ENCODE data around the gene MRPS9. TPM values are rescaled to one million over a fixed set of nuclear protein-coding genes. Genes with fewer than 3 reads are reported as not detected.

Gene MRPS9
- total RNA-seq, 1 experiment from 2014 or later = 22.1 TPM

- DNase-seq (ENCODE audit: low read depth) = no peak
Measured at GRCh38 chr2:105078906-105079495, 41.1 kb downstream of the MRPS9 start.

DNA sequence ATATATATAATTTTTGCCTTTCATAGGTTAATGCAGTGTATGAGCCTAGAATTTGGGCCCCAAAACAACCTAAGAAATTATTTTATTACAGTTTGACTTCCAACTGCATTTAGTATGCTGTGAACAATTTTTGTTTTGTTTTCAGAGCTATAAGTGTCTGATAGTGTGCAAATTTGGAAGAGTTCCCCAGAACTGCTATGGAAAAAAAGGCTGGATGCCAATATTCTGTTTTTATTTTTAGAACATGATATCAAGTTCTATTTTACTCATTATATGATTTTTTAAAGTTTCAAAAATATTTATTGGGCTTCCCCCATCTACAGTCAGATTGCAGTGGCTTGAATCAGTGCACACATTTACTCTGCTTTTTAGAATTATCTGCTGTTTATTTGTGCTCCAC, 42.6 kb downstream of the MRPS9 start:
- no peak for DNase-seq (ENCODE audit: low read depth)

GRCh38 chr2:105081006-105081601, 43.2 kb downstream of the MRPS9 start:
- peak; percentile 36 for DNase-seq (ENCODE audit: low read depth)

- no peak for DNase-seq (ENCODE audit: low read depth)
Measured at GRCh38 chr2:105082107-105082506, 44.2 kb downstream of the MRPS9 start.

GRCh38 chr2:105085525-105085924, 47.7 kb downstream of the MRPS9 start:
- DNase-seq (ENCODE audit: low read depth) = peak; percentile 12

DNA sequence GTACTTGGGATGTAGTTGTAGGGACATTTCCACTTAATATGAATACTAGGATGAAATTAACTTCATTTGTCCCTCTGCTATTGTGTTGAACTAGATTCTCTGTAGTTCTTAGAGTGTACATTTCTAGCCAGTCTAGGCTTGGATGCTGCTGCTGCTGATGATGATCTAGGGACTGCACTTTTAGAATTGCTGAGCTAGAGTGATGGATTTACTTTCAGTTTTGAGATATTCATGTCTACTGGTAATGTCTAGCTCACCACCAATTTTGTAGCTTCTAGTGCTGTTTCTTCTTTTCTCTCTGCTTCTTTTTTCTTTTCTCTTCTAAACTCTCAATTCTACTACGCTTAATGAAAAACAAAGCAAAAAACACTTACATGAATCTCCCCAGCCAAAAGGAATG, 49.4 kb downstream of the MRPS9 start:
- DNase-seq (ENCODE audit: low read depth) = no peak

GRCh38 chr2:105090091-105090490, 52.2 kb downstream of the MRPS9 start:
- no peak for DNase-seq (ENCODE audit: low read depth)

DNA sequence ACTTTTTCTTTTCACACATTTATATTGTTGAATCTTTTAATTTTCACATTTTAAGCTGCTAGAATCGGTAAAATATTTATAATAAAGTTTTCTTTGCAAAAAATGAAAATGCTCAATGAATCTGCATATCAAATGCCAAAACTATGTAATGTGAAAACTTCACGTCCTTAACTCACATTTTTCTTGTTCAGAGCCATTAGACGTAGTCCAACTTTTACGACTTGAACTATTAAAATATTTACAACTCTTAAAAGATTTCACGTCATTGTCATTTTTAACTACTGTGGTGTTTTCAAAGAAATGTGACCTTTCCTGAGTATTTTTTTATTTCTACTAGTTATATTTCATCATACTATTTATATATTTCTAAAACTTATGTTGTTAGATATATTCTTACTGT, 54.9 kb downstream of the MRPS9 start:
- DNase-seq (ENCODE audit: low read depth) = no peak

DNA sequence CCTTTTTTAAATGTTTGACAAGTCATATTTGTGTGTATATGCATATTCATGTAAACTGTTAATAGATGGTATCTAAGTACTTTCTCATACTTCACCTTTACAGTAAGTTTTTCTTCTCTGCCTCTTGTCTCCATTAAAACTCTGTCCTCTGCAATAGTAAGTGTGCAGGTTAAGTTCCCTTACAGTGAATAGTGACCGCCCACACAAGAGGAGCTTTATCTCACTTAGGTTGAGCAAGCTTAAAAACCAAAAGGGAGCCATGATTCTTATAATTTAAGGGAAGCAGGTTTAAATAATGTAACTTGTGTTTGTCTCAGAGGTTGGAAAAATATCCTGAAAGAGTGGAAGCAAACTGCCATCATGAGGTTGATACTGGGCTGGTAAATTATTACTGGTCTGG, 61.3 kb downstream of the MRPS9 start:
- DNase-seq (ENCODE audit: low read depth) = no peak

DNA sequence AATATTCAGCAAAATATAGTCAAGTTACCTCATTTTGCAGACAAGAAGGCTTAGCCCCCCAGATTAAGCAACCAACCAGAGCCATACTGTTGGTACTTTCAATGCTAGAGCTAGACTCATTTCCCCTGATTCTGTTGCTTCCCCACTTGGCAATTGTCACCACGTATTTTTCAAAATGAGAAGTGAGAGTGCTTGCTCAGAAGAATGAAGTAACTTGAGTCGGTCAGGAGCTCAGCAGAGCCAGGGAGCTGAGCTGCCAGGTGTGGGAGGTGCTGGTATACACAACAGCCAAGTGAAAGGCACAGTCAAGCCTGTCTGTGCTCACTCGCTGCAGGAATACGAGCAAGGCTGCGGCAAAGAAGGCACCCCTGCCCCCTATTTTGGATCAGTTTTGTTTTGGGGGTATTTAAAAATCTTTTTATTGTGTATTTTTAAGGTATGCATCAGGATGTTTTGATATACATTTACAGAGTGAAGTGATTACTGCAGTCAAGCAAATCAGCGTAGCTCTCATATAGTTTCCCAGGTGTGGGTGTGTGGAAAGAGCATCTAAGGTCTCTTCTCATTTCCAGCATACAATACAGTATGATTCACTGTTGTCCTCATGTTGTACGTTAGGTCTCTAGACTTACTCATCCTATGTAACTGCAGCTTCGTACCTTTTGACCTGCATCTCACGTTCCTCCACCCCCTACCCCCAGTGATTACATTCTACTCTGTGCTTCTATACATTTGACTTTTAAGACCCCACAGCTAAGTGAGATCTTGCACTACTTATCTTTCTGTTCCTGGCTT, 62.4 kb downstream of the MRPS9 start:
- no peak for DNase-seq (ENCODE audit: low read depth)

- DNase-seq (ENCODE audit: low read depth) = no peak
Measured at GRCh38 chr2:105102001-105102400, 64.1 kb downstream of the MRPS9 start.

DNA sequence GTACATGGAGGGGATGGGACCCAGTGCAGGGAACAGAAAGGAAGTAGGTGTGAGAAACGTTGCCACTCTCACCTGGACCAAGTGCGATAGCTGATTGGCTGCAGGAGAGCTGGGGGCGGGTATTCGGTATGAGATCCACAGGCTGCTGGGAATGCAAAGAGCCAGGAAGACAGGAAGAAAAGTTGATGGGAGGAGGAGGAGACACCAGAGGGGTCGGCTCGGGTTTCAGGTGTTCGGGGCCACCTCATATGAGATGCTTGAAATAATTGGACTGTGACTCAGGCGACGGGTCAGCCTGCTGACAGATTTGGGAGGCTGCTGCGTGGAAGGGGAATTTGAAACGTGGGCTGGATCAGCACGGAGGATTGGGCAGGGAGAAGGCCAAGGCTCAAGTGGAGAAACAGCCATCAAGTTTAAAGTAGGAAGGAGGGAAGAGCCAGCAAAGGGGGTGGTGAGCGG, 65.1 kb downstream of the MRPS9 start:
- peak; percentile 78 for DNase-seq (ENCODE audit: low read depth)

DNA sequence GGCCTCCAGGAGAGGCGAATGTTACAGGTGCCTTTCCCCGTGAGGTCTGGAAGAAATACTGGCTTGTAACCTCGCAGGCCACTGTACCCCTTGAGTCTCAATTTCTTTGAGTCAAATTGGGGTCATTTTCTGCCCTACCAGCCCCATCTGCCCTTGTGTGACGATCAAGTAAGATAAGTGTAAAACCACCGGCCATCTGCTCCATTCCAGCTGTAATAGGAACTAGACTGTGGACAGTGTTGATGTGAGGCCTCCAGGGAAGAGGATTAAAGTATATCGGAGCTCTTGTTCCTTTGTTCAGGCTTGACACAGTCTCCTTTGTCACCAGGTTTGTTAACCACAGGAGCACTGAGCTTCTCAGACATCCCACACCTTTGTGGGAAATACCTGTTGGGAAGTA, 65.6 kb downstream of the MRPS9 start:
- peak; percentile 10 for DNase-seq (ENCODE audit: low read depth)

DNA sequence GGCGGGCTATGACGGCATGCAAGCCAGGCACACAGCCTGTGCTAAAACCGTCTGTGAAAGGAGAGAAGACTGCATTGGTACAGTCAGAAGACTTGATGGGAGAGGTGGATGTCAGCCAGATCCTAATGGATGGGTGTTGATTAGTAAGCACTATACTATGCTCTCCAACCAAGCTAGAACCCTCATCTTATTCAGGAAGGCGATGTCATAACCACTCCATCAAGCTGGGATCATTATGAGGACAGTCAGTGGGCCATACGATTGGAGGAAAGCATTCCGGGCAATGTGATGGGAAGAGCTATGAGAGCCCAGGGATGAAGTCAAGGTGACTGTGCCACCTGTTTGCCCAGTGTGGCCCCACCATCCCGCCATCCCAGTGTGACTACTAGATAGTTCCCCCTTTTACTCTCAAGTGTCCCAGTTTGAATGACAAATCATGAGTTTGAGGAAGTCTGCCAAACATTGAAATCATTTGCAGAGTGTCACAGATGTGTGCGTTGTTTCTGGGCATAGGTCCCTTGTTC, 66.4 kb downstream of the MRPS9 start:
- peak; percentile 52 for DNase-seq (ENCODE audit: low read depth)

GRCh38 chr2:105110295-105110829, 72.5 kb downstream of the MRPS9 start:
- DNase-seq (ENCODE audit: low read depth) = no peak

GRCh38 chr2:105111365-105112150, 73.7 kb downstream of the MRPS9 start:
- DNase-seq (ENCODE audit: low read depth) = no peak

- DNase-seq (ENCODE audit: low read depth) = no peak
Measured at GRCh38 chr2:105112345-105112744, 74.5 kb downstream of the MRPS9 start.

DNA sequence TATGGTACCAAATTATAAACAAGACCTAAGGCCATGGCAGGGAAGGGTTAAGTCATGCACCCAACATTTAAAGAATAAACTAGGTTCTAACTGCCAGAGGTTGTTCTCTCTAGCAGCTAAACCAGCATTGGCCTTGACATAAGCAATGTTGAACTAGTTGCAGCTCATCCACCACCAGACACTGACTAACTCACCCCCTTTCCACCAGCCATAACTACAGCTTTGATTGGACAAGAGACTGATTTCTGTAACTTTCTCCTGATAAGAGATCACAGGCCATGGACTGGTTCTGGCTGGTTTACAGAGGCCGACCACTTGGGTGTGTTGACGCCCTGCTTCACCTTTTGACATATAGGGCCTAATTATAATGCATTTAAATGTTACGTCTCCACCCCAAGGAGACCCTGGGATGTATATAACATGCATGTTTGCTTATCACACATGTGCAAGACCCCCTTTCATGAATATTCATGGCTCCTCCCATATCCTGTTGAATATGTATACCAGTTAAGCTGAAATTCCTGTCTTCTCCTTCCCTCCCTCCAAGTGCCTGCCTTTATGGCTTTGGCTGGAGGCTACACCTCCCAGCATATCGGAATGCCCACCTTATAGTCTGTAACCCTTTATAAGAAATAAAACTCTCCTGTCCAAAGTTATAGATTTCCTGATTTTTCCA, 75.9 kb downstream of the MRPS9 start:
- no peak for DNase-seq (ENCODE audit: low read depth)

GRCh38 chr2:105114551-105114950, 76.7 kb downstream of the MRPS9 start:
- DNase-seq (ENCODE audit: low read depth) = peak; percentile 59

DNA sequence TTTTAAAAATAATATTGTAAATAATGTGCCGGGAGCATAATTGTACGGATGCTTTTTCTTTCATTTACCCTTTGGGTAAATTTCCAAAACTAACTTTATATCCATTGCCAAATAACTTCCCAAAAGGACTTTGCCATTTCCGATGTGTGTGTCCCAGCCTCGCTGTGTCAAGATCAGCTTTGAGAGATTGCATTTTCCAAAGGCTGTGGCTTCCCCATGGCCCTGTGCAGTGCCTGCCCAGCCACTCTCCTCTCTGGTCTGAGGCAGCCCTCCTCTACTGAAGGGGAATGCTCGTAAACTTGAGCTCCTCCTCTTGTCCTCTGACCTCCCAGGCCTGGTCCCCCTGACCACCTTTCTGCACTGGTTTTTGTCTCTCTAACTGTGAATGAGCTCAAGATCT, 78.5 kb downstream of the MRPS9 start:
- no peak for DNase-seq (ENCODE audit: low read depth)

GRCh38 chr2:105117565-105117964, 79.7 kb downstream of the MRPS9 start:
- no peak for DNase-seq (ENCODE audit: low read depth)
